Measurements from ENCODE around the gene IFNAR2.

DNA sequence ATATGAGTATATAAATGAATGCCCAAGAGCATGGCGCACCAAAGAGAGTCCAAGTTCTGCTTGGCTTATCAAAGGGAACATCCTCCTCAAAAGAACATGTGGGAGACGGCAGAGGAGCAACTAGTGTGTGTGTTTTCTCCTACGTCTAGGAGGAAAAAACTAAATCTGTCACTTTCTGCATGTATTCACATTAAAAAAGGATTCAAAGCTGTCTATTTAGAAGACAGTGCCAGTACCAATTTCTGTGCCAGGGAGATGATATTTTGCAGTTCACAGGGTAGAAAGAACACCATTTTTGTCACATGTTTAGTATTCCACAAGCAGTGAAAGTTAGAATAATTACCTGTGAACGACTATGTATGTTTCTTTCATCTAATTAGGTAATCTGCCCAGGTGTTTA, 42.5 kb upstream of the IFNAR2 start:
- TF ChIP-seq, protein P1, sequence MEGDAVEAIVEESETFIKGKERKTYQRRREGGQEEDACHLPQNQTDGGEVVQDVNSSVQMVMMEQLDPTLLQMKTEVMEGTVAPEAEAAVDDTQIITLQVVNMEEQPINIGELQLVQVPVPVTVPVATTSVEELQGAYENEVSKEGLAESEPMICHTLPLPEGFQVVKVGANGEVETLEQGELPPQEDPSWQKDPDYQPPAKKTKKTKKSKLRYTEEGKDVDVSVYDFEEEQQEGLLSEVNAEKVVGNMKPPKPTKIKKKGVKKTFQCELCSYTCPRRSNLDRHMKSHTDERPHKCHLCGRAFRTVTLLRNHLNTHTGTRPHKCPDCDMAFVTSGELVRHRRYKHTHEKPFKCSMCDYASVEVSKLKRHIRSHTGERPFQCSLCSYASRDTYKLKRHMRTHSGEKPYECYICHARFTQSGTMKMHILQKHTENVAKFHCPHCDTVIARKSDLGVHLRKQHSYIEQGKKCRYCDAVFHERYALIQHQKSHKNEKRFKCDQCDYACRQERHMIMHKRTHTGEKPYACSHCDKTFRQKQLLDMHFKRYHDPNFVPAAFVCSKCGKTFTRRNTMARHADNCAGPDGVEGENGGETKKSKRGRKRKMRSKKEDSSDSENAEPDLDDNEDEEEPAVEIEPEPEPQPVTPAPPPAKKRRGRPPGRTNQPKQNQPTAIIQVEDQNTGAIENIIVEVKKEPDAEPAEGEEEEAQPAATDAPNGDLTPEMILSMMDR (IDR thresholded peaks at IDR 0.05) = no peak
- TF ChIP-seq POLR2A (IDR thresholded peaks at IDR 0.05) = no peak

Measured in adrenal gland (tissue), 5 donors.